Right lobe of liver (tissue), 6 donors: ENCODE data around the gene GPR142. TPM values are rescaled to one million over a fixed set of nuclear protein-coding genes. Genes with fewer than 3 reads are reported as not detected.

Source experiments
- ATAC-seq, 4 donors: fragments of 200-7000 bp; cut with Tn5 transposase; one replicate each; pipeline ENCODE4 v1.9.1; 2020; ENCODE audit warnings: mild to moderate bottlenecking in 4 of 4, moderate library complexity in 4 of 4
- DNase-seq, 3 donors: peaks; one replicate each; pipeline ENCODE4 v3.0.0-alpha.2; 2020
- H3K27ac ChIP-seq, 3 donors: fragments of 200-600 bp; one replicate each; pipeline ENCODE4 v1.8.0; 2022
- H3K27me3 ChIP-seq, 2 donors: fragments of 200-600 bp; one replicate each; pipeline ENCODE4 v1.8.0; 2022
- H3K36me3 ChIP-seq, 4 donors: fragments of 200-600 bp; sonication (generic) in 1 of 4; one replicate each; pipeline versions ENCODE4 v1.5.1 to v1.8.0; 2017 to 2022; ENCODE audit warnings: control low read depth in 1 of 4
- H3K4me1 ChIP-seq, 4 donors: fragments of 200-600 bp; sonication (generic) in 1 of 4; one replicate each; pipeline versions ENCODE4 v1.5.1 to v1.8.0; 2017 to 2022; ENCODE audit warnings: control low read depth in 1 of 4
- H3K4me3 ChIP-seq, 3 donors: fragments of 200-600 bp; one replicate each; pipeline ENCODE4 v1.8.0; 2022
- H3K9me3 ChIP-seq, 4 donors: fragments of 200-600 bp; sonication (generic) in 1 of 4; one replicate each; pipeline versions ENCODE4 v1.5.1 to v1.8.0; 2017 to 2022; ENCODE audit warnings: control low read depth in 1 of 4
- CTCF ChIP-seq, 4 donors: fragments of 200-600 bp in 3 of 4; fragments of 450-650 bp in 1 of 4; IDR thresholded peaks; one replicate each; pipeline versions ENCODE4 v1.5.1 to v1.8.0; 2016 to 2022; ENCODE audit warnings: antibody characterized with exemption in 4 of 4, mild to moderate bottlenecking in 2 of 4
- POLR2A ChIP-seq: fragments of 450-650 bp; IDR thresholded peaks from one replicate; pipeline ENCODE4 v1.6.1; 2017; ENCODE audit warnings: antibody characterized with exemption, mild to moderate bottlenecking
- WGBS: methylation state at CpG from one replicate; pipeline ENCODE4 v1.1.6; 2018; ENCODE audit warnings: low coverage, low lambda C conversion rate; ENCODE audit not compliant: insufficient coverage; ENCODE audit errors: missing lambda C conversion rate; 5-methylcytosine and 5-hydroxymethylcytosine counted together
- intact Hi-C, 2 donors: fragments of 100-400 bp; cut with DNase I; formaldehyde crosslinking; loops; one replicate each; pipeline versions ENCODE4 v1.11.2 to v1.14.1; 2022
- total RNA-seq, 6 experiments: library from RNA; depleted of rRNA in 2 of 6; stranded (reverse); fragments of >200 nt in 2 of 6; fragmentation: NEBNext Ultra II Directional in 3 of 6; extraction: Animal tissue kit (Norgen Biotek cat#: 25700) in 3 of 6; gene quantifications; one replicate each; pipeline versions ENCODE4 v1.1.0 to v1.2.4, GENCODE V29; 2016 to 2023
- donor health status: DM: no; HTN: yes; CAD: no.
- donor health status: DM: no; HTN: no; CAD: no.
- donor health status: DM: no; HTN: no; CAD: no.
- donor health status: DM: no; HTN: yes; CAD: no.
- donor health status: DM: no; HTN: yes; CAD: no.

Gene GPR142
- total RNA-seq, 6 experiments from 2014 or later = 0.24 TPM; not detected in 5

- TF ChIP-seq POLR2A (no peak), CTCF (IDR thresholded peaks at IDR 0.05) (no peak)
- no peak overlapping the region for H3K4me3 ChIP-seq
- H3K27me3 ChIP-seq = peaks cover 0 to 8% of the 10 kb centered on the region in 2 donors
- H3K36me3 ChIP-seq = no peaks in the 10 kb centered on the region
- WGBS = 57% methylated on average over 9 of the region's 9 CpGs
- no peaks in the 10 kb centered on the region for H3K4me1 ChIP-seq
- ATAC-seq (no peak), DNase-seq (no peak)
- H3K9me3 ChIP-seq = no peaks in the 10 kb centered on the region
- H3K27ac ChIP-seq = no peak overlapping the region
- intact Hi-C loops = no loop called here
Observed at GRCh38 chr17:74358697-74359096, 8.6 kb upstream of the GPR142 start.

GRCh38 chr17:74359916-74360315, 7.4 kb upstream of the GPR142 start:
- Histone ChIP-seq H3K4me3 (no peak overlapping the region), H3K9me3 (no peaks in the 10 kb centered on the region), H3K27me3 (peaks cover 0 to 8% of the 10 kb centered on the region in 2 donors), H3K27ac (no peak overlapping the region), H3K4me1 (no peaks in the 10 kb centered on the region), H3K36me3 (no peaks in the 10 kb centered on the region)
- ATAC-seq (no peak), DNase-seq (no peak)
- no peak for TF ChIP-seq CTCF (IDR thresholded peaks at IDR 0.05)
- no peak for TF ChIP-seq POLR2A
- intact Hi-C loops = loop anchor here in 1 of 2 donors (10.0 kb wide), 1 partner anchor 55 kb away; no protein-coding TSS in a partner anchor
- no CpG with 5 or more reads among the region's 22 CpGs for WGBS

GRCh38 chr17:74360899-74361229, 6.4 kb upstream of the GPR142 start:
- intact Hi-C loops = loop anchor here in 1 of 2 donors (10.0 kb wide), 1 partner anchor 56 kb away; no protein-coding TSS in a partner anchor
- WGBS = 70% methylated on average over 3 of the region's 7 CpGs
- H3K9me3 ChIP-seq = no peaks in the 10 kb centered on the region
- H3K27me3 ChIP-seq = peaks cover 0 to 8% of the 10 kb centered on the region in 2 donors
- DNase-seq (no peak), ATAC-seq (no peak)
- no peaks in the 10 kb centered on the region for H3K36me3 ChIP-seq
- H3K4me3 ChIP-seq = no peak overlapping the region
- TF ChIP-seq CTCF (IDR thresholded peaks at IDR 0.05) (no peak), POLR2A (no peak)
- no peaks in the 10 kb centered on the region for H3K4me1 ChIP-seq
- no peak overlapping the region for H3K27ac ChIP-seq

GRCh38 chr17:74361230-74362068, 5.9 kb upstream of the GPR142 start, which contains the start of gene BTBD17:
TSS of gene BTBD17 (minus strand) at chr17:74361868. CDS start at chr17:74361819, 49 bp downstream.
- ATAC-seq = peak; percentile 71 to 79 (median 76)
- TF ChIP-seq POLR2A (no peak), CTCF (IDR thresholded peaks at IDR 0.05) (peak; percentile 56 to 65 (median 64))
- Histone ChIP-seq H3K36me3 (no peaks in the 10 kb centered on the region), H3K27ac (no peak within 1 kb of the TSS), H3K4me1 (no peaks in the 10 kb centered on the region), H3K9me3 (no peaks in the 10 kb centered on the region), H3K4me3 (no peak within 1 kb of the TSS), H3K27me3 (peaks cover 0 to 8% of the 10 kb centered on the region in 2 donors)
- 26% methylated on average over 4 of the region's 28 CpGs for WGBS
- intact Hi-C loops = loop anchor here in 1 of 2 donors (10.0 kb wide), 1 partner anchor 57 kb away; no protein-coding TSS in a partner anchor
- DNase-seq = peak; percentile 62 to 69 (median 65)
